ENCODE data around the gene GK. TPM values are rescaled to one million over a fixed set of nuclear protein-coding genes. Genes with fewer than 3 reads are reported as not detected.
"Not testable (repeated sequence)": the region's sequence is repeated elsewhere in the genome, so short reads cannot be mapped to it uniquely, and the experiment has no call there.

Gene GK
- total RNA-seq, 4 donors from 2014 or later, result 6.9 to 31.3 (median 10.6) TPM

DNA sequence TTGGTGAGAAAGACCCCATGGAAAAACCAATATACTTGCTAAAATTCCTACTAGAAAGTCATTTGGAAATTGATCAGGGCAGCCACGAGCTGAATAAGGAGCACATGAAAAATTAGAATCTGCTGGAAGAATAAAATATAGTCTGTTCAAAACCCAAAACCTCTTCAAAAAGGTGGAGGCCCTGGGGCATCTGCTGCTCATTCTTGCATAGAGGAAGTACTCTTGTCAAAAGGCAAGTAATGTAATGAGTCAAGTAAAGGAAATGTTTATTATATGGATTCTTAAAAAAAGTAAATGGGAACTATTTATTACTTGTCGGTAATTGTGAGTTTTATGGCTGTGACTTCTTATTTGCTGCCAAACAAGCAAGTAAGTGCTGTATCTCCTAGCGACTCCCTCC is 109.5 kb downstream of the GK start:
- WGBS, 2 donors, result 22 to 40% methylated on average over 3 of the region's 3 CpGs
- no peaks in the 10 kb centered on the region for H3K9me3 ChIP-seq
- H3K27ac ChIP-seq, result no peak overlapping the region
- no peaks in the 10 kb centered on the region for H3K4me1 ChIP-seq
- intact Hi-C loops (cut with DNase I), result no loop called here
- TF ChIP-seq, protein P1, sequence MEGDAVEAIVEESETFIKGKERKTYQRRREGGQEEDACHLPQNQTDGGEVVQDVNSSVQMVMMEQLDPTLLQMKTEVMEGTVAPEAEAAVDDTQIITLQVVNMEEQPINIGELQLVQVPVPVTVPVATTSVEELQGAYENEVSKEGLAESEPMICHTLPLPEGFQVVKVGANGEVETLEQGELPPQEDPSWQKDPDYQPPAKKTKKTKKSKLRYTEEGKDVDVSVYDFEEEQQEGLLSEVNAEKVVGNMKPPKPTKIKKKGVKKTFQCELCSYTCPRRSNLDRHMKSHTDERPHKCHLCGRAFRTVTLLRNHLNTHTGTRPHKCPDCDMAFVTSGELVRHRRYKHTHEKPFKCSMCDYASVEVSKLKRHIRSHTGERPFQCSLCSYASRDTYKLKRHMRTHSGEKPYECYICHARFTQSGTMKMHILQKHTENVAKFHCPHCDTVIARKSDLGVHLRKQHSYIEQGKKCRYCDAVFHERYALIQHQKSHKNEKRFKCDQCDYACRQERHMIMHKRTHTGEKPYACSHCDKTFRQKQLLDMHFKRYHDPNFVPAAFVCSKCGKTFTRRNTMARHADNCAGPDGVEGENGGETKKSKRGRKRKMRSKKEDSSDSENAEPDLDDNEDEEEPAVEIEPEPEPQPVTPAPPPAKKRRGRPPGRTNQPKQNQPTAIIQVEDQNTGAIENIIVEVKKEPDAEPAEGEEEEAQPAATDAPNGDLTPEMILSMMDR (IDR thresholded peaks at IDR 0.05), result no peak
- no peak for TF ChIP-seq POLR2A (IDR thresholded peaks at IDR 0.05)
- no peak for DNase-seq
- no peaks in the 10 kb centered on the region for H3K27me3 ChIP-seq
- no peak overlapping the region for H3K4me3 ChIP-seq
- H3K36me3 ChIP-seq, result no peaks in the 10 kb centered on the region

DNA sequence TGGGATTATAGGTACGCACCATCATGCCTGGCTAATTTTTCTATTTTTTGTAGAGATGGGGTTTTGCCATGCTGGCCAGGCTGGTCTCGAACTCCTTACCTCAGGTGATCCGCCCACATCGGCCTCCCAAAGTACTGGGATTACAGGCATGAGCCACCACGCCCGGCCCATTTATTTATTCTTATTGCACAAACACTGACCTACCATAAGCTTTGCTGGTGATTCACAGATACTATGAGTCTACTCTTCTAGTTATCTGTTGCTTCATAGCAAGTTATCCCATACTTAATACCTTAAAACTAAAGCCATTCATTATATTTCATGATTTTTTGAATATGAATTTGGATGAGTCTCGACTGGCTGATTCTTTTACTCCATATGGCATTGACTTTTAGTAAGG is 120.5 kb downstream of the GK start:
- H3K9me3 ChIP-seq; H3K4me1 ChIP-seq; H3K4me3 ChIP-seq; H3K36me3 ChIP-seq; intact Hi-C loops (cut with DNase I); DNase-seq; H3K27me3 ChIP-seq; H3K27ac ChIP-seq: not testable (repeated sequence)
- WGBS, 2 donors, result 66 to 86% methylated on average over 7 of the region's 7 CpGs

DNA sequence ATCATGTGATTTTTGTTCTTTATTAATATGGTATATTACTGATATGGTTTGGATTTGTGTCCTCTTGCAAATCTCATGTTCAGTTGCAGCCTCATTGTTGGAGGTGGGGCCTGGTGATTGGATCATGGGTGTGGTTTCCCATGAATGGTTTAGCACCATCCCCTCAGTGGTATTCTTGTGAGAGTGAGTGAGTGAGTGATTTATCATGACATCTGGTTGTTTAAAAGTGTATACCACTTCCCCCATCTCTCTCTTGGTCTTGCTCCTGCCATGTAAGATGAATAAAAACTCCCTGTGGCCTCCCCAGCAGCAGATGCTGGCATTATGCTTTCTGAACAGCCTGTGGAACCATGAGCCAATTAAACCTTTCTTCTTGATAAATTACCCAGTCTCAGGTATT is 124.4 kb downstream of the GK start:
- intact Hi-C loops (cut with DNase I), result no loop called here
- no peak for TF ChIP-seq POLR2A (IDR thresholded peaks at IDR 0.05)
- TF ChIP-seq, protein P1 (IDR thresholded peaks at IDR 0.05), result no peak
- no peak overlapping the region for H3K27ac ChIP-seq

DNA sequence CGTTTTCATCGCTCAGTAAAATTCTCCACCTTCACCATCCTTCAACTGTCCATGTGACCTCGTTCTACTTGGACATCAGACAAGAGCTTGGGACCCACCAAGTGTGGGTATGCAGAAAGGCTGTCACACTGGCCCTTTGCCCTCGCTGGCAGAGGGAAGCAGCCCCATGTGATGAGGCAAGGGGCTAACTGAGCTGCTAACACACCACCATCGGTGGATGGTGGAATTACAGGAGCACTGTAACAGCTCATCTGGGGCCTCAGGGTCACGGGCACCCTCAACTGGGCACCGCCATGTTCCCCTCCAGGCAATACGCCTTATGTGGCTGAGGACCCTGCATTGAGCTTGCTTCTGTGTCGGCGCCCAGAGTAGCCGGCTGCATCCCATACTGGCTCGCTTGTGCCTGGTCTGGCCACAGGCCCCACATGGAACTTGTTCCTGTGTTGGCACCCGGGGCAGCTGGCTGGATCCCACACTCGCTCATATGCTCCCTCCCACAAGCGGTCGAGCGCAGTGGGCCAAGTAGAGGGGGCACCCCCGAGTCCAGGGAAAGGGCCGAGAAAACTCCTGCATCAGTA is 126.3 kb downstream of the GK start:
- Histone ChIP-seq H3K4me3 (no peak overlapping the region), H3K36me3 (no peaks in the 10 kb centered on the region), H3K27ac (no peak overlapping the region), H3K9me3 (no peaks in the 10 kb centered on the region), H3K4me1 (no peaks in the 10 kb centered on the region), H3K27me3 (no peaks in the 10 kb centered on the region)
- WGBS, 2 donors, result 67 to 100% methylated on average over 4 to 7 of the region's 19 CpGs
- DNase-seq, result no peak
- intact Hi-C loops (cut with DNase I), result no loop called here
- no peak for TF ChIP-seq POLR2A (IDR thresholded peaks at IDR 0.05)
- TF ChIP-seq, protein P1 (IDR thresholded peaks at IDR 0.05), result no peak

More for the DNA sequence above, 124.4 kb downstream of the GK start:
- no peaks in the 10 kb centered on the region for H3K9me3 ChIP-seq
- no peaks in the 10 kb centered on the region for H3K4me1 ChIP-seq
- H3K4me3 ChIP-seq, result no peak overlapping the region
- no peak for DNase-seq
- no peaks in the 10 kb centered on the region for H3K27me3 ChIP-seq
- no peaks in the 10 kb centered on the region for H3K36me3 ChIP-seq

Small RNAs within 50 kb of the gene (small RNA-seq; reads per million reads assigned to genes)
- gene CKS1BP6, result 0 reads per million in 4 donors

Other genes starting within 250 kb of the GK start
- gene TASL, start 75.7 kb upstream of the GK start, total RNA-seq, result 1 to 10 TPM in 1 of 4 donors, under 1 TPM in 2, not detected in 1; 0.31 to 1.6 (median 0.57) TPM
- gene TAB3, start 235.8 kb downstream of the GK start, total RNA-seq, result 10 to 100 TPM; 33.1 to 48.1 (median 35.8) TPM